ENCODE data around the gene SLIT3.

- TF ChIP-seq ZNF70 (CRISPR knock-in tag; IDR thresholded peaks at IDR 0.05) = no peak
- TF ChIP-seq PATZ1 (CRISPR knock-in tag; IDR thresholded peaks at IDR 0.05; ENCODE audit: borderline replicate concordance) = no peak
- no peak for TF ChIP-seq ZC3H10 (CRISPR knock-in tag; IDR thresholded peaks at IDR 0.05)
- TF ChIP-seq ZFP30 (CRISPR knock-in tag; IDR thresholded peaks at IDR 0.05) = no peak
- TF ChIP-seq ZNF565 (CRISPR knock-in tag; conservative IDR thresholded peaks at IDR 0.05; ENCODE audit: low read depth) = no peak
- no peak for TF ChIP-seq TOX (CRISPR knock-in tag; IDR thresholded peaks at IDR 0.05; ENCODE audit: borderline replicate concordance)
- no peak for TF ChIP-seq RARB (CRISPR knock-in tag; IDR thresholded peaks at IDR 0.05)
- no peak for TF ChIP-seq ZFP3 (CRISPR knock-in tag; IDR thresholded peaks at IDR 0.05)
- TF ChIP-seq CSDC2 (CRISPR knock-in tag; IDR thresholded peaks at IDR 0.05) = no peak
- TF ChIP-seq, protein P1, sequence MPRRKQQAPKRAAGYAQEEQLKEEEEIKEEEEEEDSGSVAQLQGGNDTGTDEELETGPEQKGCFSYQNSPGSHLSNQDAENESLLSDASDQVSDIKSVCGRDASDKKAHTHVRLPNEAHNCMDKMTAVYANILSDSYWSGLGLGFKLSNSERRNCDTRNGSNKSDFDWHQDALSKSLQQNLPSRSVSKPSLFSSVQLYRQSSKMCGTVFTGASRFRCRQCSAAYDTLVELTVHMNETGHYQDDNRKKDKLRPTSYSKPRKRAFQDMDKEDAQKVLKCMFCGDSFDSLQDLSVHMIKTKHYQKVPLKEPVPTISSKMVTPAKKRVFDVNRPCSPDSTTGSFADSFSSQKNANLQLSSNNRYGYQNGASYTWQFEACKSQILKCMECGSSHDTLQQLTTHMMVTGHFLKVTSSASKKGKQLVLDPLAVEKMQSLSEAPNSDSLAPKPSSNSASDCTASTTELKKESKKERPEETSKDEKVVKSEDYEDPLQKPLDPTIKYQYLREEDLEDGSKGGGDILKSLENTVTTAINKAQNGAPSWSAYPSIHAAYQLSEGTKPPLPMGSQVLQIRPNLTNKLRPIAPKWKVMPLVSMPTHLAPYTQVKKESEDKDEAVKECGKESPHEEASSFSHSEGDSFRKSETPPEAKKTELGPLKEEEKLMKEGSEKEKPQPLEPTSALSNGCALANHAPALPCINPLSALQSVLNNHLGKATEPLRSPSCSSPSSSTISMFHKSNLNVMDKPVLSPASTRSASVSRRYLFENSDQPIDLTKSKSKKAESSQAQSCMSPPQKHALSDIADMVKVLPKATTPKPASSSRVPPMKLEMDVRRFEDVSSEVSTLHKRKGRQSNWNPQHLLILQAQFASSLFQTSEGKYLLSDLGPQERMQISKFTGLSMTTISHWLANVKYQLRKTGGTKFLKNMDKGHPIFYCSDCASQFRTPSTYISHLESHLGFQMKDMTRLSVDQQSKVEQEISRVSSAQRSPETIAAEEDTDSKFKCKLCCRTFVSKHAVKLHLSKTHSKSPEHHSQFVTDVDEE (CRISPR knock-in tag; IDR thresholded peaks at IDR 0.05) = no peak
- TF ChIP-seq OSR1 (CRISPR knock-in tag; IDR thresholded peaks at IDR 0.05) = no peak
- TF ChIP-seq, protein P2, sequence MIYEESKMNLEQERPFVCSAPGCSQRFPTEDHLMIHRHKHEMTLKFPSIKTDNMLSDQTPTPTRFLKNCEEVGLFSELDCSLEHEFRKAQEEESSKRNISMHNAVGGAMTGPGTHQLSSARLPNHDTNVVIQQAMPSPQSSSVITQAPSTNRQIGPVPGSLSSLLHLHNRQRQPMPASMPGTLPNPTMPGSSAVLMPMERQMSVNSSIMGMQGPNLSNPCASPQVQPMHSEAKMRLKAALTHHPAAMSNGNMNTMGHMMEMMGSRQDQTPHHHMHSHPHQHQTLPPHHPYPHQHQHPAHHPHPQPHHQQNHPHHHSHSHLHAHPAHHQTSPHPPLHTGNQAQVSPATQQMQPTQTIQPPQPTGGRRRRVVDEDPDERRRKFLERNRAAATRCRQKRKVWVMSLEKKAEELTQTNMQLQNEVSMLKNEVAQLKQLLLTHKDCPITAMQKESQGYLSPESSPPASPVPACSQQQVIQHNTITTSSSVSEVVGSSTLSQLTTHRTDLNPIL (CRISPR knock-in tag; IDR thresholded peaks at IDR 0.05; ENCODE audit: low read depth) = no peak
Observed at GRCh38 chr5:168801567-168801966, 499.4 kb downstream of the SLIT3 start.

Measured in SK-N-SH treated with all-trans-retinoic acid at 6 μM for 48 hours (cell line).